HG03135 (cell line): ENCODE results near the gene PLB1.
"Not testable (repeated sequence)": the region's sequence is repeated elsewhere in the genome, so short reads cannot be mapped to it uniquely, and the experiment has no call there.

Source experiments
- ATAC-seq: cut with Tn5 transposase; IDR thresholded peaks from one replicate; pipeline ENCODE4 v1.9.1; 2021; ENCODE audit warnings: mild to moderate bottlenecking, moderate library complexity; ENCODE audit not compliant: unreplicated experiment

Gene PLB1

DNA sequence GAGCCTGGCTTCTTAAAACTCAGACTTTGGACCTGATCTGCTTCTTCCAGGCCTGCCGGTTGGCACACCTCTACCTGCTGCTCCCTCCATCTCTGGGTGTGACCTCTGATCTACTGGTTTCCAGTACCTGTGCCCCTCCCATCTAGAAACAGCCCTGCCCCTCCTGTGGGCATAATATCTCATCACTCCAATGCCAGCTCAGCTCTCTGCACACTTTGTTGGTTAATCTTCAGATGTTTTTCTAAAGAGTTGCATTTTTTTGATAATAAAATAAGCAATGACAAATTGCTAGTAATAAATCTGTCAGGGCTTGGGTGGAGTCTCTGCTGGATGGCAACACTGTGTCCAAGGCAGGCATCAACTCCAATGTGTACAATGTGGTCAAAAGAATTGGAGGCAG lies 166.2 kb downstream of the PLB1 start:
- no peak for ATAC-seq

DNA sequence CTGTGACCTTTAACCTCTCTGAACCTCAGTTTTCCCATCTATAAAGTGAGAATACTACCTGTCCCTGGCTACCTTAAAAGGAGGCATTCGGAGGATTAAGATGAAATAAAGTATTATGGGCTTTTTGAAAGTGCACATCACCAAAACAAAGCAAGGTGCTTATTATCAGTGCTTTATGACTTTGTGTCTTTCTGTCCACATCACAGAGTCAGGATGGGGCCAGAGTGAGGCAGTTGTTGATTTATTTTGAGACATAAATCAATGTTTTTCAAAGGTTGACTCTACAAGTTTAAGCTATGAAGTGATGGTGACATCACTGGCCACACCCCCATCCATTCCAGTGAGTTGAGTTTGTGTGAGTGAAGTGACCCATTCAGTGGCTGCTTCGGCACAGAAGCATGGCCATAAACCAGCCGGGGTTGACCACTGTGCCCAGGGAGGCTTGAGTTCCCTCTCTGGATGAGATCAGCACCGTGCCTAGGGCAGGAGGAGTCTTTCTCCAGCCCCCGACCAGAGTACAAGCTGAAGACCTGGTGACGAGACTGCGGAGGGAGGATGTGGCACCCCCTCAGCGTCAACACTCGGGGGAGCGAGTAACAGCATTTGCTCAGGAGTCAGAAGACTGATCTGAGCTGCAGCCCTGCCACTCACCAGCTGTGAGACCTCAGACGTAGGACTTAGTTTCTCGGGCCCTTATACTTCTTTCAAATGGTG lies 166.8 kb downstream of the PLB1 start:
- no peak for ATAC-seq

DNA sequence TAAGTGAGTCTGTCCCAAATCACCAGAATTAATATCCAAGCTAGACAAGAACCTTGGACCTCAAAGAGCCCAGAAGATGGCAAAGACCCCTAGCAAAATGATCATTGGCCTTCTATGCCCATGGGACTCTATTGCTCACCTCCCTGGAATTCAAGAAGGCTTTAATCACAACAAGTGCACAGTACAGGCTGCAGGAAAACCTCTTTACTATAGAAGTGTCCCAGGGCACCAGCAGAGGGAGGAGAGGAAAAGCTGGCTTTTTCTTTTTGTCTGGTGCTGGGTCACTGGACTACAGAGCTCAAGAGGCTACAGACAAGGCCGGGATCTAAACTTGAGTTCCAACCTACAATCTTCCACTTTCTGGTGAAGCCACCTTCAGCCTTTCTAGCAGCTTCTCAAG lies 167.5 kb downstream of the PLB1 start:
- no peak for ATAC-seq

DNA sequence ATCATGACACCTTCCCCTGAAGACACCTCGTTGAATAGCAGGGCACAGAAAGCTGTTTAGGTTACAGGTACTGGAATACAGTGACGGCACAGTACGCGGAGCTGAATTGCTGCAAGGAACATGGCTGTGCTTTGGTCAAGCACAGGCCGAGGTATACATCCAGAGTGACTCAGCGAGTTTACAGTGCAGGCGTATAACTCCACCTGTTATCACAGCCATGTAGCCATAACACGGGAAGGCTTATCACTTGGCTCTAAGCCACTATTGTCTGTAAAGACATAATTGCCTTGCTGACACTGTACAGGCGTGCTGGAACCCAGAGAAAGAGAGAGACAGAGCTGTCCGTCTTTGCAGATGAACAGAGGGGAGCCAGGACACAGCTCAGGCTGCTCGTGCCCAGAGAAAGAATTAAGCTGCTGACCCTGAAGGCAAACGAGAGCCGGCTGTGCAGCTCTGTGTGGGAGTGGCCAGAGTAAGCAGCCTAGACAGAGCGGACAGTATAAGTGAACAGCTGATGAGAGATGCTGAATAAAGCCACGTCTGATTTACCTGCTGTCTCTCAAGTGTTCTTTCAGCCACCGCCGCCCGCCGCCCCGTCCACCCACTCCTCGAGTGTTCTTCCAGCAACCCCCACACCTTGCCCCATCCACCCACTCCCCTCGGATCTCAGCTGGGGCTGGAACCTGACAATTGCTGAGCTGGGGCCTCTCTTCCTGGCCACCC lies 168.4 kb downstream of the PLB1 start:
- ATAC-seq = no peak

DNA sequence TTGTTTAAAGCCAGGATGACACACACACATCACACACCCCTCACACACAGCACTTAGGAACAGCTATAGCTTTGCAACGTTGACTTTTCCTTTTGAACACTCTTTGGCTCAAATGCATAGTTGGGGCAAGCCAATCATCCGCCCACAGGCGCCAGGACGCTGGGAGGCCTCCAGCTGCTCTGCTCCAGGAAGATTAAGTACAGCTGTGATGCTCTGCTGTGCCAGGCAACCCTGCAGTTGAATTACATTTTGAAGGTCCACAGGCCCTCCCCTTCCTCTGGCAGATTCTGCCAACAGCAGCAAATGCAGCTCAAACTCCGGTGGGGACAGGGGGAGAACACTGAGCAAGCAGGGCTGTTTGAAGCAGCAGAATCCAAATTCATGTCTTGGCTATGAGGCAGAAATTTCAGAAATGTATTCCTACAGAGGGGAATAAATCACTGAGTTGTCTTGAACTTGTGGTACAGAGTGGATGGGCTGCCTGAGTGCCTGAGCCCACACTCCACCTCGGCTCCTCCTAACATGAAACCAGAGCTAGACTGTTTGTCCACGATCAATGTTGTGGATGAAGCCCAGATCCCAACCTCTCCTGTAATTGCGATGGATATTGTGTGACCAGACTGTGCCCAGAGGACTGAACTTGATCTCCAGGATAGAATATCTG lies 169.3 kb downstream of the PLB1 start:
- no peak for ATAC-seq

DNA sequence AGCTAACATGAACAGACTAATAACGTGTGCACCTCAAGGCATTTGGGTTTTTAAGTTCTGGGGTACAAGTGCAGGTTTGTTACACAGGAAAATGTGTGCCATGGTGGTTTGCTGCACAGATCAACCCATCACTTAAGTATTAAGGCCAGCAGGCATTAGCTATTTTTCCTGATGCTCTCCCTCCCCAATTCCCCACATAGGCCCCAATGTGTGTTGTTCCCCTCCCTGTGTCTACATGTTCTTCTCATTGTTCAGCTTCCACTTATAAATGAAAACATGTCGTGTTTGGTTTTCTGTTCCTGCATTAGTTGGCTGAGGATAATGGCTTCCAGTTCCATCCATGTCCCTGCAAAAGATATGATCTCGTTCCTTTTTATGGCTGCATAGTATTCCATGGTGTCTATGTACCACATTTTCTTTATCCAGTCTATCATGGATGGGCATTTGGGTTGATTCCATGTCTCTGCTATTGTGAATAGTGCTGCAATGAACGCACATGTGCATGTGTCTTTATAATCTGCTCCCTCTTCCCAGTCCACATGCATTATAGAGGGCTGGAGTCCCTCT lies 170.0 kb downstream of the PLB1 start:
- ATAC-seq = not testable (repeated sequence)

DNA sequence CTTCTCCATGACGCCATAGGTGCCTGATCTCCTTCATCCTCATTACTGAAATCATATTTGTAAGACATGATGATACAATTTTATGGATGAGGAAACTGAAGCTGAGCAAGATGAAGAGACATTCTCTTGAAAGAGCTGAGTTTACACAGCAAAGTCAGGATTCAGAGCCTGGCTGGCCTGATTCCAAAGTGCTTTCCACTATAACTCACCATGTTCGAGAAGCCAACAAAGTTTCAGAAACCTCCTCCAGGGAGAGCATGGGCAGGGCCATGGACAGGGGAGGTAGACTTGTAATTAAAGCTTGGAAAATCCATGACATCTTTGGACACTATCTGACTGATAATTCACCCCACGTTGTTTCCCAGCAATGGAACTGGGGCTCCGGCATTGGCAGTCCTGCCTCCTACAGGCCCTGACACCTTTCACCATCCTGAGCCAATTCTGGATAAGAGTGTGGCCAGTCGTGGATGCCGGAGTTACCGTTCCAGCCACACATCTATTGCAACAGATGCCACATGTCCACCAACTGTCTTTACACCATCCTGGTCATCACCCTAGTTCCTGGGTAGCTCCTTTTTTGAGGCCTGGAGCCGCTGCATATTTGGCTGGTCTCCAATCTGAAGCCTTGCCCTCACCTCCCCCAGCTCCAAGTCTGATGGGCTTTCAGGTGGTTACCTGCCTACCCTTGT lies 170.8 kb downstream of the PLB1 start:
- ATAC-seq = no peak

DNA sequence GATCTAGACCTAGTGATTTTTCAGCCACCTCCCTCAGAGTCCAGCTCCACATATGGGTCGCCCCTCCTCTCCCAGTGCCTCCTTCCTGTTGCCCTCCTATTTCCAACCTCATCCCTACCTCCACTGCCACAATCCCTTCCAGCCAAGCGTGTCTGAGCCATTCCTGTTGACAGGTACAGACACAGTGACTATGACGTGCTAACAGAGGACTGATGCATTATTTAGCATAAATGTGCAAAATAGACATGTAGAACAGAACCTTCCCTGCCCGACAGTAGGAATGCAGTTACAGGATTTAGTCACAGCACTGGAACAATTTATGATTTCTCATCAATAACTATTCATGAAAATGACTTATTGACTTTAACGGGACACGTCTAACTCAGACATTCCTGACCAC lies 171.4 kb downstream of the PLB1 start:
- no peak for ATAC-seq

DNA sequence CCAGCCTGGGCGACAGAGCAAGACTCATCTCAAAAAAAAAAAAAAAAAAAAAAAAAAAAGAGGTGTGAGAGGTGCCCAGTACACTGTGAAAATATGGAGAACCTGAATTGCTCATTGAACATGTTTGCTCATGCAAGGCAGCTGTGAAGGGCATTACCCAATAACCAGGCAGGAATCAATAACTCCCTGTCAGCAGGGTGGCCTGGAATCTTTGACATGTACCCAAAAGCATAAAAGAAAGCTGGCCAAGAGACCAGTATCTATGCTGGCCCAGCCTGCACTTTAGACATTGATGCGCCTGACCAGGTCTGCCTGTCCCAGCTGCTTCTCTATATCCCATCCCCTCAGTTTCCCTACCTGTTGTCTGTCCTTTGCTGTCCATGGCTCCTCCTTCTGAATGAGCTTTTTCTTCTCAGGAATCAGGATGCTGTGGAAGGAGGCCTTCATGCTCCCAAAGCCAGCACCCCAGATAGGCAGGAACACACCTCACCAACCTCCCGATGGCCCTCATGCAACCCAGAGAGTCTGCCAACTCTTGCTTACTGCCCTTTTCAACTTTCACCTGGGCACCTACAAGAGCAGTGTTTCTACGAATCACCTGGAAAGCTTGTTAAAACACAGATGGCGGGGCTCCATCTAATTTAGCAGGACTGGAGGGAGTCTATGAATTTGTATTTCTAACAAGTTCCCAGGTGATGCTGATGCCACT lies 172.4 kb downstream of the PLB1 start:
- ATAC-seq = no peak

DNA sequence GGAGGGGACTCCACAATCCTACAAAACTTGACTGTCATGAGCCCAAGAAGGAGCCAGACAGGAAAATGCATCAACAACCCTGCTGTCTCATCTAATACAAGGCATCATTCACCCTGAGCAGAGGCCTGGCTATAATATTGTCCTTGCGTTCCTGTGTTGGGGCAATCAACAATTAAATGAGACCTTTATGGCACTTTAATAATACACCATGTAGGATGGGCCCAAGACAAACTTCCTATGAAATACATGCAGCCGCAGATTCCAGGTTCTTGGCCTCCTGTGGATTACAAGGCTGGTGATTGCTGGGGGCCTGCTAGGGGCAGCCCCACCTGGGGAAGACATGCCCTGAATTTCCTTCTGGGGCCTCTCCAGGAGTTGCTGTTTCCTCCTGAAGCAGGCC lies 173.0 kb downstream of the PLB1 start:
- no peak for ATAC-seq

DNA sequence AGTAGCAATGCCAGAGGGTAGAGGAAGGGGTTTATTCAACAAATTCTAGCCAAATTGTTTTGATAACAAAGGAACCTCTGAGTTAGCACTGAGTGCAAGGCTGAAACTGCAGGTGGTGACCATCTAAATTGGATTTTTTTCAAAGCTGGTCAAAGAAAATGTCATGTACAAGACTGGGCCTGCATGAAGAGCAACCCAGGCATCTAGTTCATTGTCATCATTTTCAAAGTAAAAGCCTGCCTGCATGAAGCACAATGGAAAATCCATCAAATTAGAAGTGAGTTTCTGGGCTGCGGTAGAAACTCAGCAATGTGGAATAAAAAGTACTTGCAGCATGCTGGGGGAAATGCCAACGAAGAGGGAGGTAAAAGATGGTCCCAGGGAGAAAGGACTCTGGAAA lies 175.0 kb downstream of the PLB1 start:
- no peak for ATAC-seq

DNA sequence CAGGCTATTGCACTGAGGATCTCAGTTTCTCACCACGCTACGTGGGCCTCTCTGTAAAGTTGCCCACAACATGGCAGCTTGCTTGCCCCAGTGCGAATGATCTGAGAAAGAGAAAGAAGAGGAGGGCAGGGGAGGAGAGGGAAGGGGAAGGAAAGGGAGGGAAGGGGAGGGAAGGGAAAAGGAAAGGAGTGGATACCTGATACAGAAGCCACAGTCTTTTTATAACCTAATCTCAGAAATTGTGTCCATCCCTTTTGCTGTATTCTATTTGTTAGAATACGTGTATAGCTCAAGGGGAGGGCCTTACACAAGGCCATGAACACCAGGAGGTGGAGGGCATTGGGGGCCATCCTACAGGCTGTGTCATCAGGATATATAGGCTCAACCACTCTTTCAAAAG lies 177.5 kb downstream of the PLB1 start:
- no peak for ATAC-seq

DNA sequence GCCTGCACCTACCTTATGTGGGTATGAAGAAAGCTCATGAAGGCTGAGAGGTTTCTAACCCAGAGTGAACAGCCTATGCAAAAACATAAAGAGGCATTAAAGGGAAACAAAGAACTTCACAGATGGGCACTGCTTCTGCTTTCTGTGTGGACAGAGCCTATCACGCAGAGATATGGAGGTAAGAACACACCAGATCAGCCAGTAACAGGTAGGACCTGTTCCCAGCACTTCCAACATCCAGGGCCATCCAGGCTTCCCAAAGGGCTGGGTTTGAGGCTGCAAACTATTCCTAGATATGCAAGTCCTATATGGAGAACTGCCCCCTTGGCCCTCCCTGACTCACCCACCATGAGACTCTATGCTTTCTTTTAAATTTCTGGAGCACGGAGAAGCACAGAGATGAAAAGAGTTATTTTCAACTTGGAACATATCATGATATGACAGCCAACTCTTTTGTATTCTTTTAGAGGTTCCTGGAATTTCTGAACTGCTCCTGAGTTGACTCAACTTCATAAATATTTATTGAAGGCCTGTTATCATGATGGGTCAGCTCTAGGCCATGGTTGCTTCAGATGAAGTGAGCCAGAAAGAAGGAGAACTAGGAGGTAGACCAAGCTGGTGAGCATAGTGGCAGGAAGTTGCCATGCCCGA lies 178.3 kb downstream of the PLB1 start:
- no peak for ATAC-seq

DNA sequence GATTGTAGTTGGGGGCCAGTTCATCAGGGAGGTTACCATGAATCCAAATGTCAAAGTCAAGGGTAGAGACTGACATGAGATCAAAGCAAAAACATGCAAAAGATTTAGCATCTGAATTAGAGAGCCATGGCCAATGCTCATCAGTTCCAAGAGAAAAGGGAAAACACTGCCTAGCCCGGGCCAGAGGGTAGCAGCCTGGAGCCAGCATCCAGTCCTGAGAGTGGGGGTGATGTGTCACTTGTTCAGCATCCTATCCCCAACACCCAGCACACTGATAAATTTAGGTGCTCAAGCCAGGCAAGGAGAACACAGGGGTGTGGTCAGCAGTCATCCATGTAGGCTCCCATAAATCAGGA lies 178.8 kb downstream of the PLB1 start:
- no peak for ATAC-seq

DNA sequence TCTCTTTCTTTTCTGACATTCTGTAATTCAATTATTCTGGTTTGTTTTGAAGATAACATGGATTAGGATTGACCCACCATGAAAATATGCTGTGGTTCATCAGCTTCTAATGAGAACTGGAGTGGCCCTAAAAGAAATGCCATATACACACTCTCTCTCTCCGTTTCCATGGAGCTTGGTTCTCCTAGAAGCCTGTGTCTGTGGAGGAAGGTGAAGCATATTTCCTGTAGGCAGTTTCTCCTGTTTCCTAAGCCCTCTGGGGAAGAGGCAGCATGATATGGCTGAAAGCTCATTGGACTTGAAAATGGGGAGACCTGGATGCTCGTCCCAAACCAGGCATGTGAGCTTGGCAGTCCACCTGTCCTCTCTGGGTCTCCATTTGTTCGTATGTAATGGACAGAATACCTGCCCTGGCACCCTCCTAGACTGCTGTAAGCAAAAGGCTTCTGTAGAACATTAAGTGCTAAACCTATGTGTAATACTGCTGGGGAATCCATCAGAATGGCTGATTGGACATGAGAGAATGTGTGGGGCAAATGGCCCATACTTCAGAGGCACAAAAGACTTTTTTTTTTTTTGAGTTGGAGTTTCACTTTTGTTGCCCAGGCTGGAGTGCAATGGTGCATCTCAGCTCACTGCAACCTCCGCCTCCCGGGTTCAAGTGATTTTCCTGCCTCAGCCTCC lies 180.4 kb downstream of the PLB1 start:
- no peak for ATAC-seq

DNA sequence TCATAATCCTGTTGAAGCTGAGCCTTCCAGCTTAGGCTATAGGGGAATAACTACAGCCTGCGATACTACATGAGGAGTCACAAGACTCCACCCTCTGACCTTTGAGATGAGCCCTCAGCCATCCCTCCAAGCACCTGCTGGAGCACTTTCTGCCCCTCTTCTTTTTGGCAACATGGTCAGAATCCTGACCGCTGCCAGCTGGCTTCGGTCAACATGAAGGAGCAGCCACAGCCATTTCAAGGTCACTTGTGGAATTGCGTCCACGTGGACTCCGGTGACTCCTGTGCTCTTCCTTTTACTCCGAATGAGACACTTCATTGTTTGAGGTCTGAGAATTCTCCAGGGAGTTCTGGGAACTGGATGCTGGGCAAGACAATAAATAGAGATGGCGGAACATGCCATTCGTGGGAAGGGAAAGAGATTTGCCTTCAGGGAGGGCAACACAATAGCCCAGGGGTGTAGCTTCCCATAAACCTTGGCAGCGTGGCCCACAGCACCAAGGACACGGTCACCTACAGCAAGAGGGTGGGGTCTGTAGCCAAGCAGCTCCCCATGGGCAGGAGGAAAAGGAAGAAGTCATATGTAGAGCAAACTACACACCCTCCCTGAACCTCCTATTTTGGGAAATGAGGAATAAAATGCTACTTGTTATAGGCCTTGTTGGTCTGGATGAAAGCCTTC lies 182.5 kb downstream of the PLB1 start:
- no peak for ATAC-seq

DNA sequence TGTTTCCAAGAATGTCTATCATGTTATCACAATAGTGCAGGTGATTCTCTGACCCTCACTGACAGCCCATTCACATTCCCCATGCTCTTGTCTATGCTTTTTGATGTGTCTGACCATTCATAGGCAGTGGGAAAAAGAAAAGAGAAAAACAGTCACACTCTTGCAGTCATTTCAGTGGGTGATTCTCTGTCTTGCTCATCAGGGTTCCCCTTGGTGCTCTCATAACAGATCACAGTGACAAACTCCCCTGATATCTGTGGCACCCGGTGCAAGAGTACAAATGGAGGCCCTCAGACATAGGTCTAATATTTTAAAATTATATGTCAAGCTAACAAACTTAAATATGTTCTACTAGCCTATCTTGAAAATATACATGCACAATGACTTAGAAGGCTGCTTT lies 183.1 kb downstream of the PLB1 start:
- ATAC-seq = no peak

DNA sequence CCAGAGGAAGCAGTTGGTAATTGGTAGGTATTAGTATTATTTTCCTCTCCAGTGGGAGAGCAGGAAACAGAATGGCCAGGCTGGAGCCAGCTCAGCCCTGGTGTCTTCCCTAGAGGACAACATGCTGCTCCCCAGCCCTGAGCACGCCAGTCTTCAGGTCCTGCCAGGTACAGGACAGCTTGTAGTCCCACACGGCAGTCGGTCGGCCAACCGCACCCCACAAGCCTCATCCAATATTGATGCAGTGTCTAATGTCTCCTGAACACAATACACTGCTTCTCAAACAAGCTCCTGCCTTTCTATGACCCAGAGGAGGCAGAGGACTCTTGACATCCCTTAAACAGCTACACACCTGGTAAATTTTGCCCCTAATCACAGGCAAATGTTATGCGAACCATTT lies 184.8 kb downstream of the PLB1 start:
- ATAC-seq = no peak

DNA sequence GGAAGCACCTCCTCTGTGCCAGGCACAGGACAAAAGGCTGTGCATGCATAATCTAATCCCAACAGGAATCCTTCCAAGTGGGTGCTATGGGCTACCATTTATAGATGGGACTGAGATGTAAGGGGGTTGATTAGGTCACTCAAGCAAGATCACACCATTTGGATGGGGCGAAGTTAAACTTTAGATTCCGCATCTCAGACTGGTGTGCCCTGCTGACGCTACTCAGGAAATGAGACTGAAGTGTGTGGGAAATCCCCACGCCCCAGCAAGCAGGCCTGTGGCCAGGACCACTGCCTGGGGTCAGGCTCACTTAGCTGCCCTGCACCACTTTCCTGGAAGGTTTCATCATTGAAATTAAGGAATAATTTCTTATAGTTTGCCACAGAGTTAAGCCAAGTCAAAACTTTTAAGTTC lies 185.3 kb downstream of the PLB1 start:
- peak; percentile 86 for ATAC-seq
